ENCODE data around the gene SIPA1L2.
"Not testable (repeated sequence)": the region's sequence is repeated elsewhere in the genome, so short reads cannot be mapped to it uniquely, and the experiment has no call there.

The SIPA1L2 gene

DNA sequence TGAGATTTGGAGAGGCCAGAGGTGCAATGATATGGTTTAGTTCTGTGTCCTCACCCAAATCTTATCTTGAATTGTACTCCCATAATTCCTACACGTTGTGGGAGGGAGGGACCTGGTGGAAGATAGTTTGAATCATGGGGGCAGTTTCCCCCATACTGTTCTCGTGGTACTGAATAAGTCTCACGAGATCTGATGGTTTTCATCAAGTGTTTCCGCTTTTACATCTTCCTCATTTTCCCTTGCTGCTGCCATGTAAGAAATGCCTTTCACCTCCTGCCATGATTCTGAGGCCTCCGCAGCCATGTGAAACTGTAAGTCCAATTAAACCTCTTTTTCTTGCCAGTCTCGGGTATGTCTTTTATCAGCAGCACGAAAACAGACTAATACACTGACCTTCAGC, 17.1 kb downstream of the SIPA1L2 start:
- not testable (repeated sequence) for DNase-seq

DNA sequence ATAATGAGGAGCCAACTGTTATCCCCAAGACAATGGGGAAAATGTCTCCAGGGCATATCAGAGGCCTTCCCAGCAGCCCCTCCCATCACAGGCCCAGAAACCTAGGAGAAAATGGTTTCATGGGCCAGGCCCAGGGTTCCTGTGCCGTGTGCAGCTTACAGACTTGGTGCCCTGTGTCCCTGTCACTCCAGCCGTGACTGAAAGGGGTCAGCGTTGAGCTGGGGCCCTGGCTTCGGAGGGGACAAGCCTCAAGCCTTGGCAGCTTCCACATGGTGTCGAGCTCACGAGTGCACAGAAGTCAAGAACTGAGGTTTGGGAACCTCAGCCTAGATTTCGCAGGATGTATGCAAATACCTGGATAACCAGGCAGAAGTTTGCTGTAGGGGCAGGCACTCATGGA, 18.1 kb downstream of the SIPA1L2 start:
- no peak for DNase-seq

DNA sequence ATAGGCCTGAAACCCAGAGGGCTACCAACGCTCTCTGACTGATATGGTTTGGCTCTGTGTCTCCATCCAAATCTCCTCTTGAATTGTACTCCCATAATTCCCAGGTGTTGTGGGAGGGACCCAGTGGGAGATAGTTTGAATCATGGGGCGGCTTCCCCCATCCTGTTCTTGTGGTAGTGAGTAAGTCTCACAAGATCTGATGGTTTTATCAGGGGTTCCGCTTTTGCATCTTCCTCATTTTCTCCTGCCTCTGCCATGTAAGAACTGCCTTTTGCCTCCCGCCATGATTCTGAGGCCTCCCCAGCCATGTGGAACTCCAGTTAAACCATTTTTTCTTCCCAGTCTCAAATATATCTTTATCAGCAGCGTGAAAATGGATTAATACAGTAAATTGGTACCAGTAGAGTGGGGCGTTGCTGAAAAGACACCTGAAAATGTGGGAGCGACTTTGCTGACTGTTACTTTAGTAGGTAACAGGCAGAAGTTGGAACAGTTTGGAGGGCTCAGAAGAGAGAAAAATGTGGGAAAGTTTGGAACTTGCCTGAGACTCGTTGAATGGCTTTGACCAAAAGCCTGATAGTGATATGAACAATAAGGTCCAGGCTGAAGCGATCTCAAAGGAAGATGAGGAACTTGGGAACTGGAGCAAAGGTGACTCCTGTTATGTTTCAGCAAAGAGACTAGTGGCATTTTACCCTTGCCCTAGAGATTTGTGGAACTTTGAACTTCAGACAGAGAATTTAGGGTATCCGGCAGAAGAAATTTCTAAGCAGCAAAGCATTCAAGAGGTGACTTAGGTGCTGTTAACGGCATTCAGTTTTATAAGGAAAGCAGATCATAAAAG, 18.8 kb downstream of the SIPA1L2 start:
- DNase-seq: not testable (repeated sequence)

DNA sequence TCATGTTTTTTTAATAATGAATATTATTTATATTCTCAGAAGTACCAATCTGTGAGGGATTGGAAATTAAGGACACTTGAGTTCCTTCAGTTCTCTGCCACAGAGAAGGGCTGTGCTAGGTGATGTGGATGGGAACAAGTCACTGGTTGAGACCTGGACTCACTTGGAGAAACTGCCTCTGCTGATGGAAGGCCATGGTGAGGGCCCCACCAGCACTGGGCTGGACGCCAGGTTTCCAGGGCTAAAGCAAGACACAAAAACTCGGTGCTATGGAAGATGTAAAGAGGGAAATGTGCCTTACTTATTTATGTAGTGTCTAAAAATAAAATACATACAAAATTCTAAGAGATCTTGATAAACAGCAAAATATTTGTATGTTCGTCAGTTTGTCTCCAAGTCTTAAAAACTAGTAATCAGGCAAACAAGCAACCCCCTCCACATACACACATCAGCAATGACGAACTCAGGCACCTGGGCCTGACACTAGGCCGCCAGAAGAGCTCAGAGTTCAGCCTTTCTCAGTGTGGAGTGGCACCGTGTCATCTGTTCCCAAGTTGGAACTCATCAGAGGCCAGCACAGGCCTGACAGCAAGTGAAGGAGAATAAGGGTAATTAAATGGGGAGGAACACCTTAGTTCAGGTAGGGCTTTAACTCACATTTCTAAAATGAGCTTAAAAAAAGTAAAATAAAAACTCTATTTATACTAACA, 19.6 kb downstream of the SIPA1L2 start:
- no peak for DNase-seq

DNA sequence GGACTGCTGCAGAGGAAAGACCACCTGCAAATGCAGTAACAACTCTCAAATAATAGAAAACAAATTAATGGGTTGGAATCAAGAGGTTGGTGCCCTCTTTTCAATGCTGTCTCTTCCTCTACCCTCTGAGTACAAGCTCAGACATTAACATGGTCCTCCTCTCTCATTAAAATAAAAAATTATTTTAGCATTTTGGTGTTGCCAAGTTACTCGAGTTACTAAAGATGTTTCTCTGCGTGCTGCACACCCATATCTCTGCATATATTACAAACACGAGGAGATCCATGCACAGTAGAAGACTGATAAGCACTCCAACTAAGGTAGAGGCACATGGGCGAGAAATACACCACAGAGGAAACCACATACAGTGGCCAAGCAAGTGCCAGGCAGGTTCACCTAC, 21.5 kb downstream of the SIPA1L2 start:
- DNase-seq: no peak

DNA sequence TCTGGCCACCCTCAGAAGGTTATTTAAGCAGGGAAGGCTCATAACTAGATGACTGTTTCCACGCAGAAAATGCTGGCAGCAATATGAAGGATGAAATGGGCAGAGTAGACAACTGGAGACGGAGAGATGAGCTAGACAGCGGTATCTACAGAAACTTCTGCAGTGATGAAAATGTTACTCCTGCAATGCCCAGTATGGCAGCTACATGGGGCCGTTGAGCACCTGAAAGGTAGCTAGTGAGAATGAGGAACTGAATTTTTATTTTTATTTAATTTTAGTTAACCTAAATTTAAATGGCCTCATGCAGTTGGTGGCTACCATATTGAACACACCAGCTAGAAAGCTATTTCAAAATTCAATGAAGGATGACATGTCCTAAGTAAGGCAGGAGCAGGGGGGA, 27.3 kb downstream of the SIPA1L2 start:
- no peak for DNase-seq

DNA sequence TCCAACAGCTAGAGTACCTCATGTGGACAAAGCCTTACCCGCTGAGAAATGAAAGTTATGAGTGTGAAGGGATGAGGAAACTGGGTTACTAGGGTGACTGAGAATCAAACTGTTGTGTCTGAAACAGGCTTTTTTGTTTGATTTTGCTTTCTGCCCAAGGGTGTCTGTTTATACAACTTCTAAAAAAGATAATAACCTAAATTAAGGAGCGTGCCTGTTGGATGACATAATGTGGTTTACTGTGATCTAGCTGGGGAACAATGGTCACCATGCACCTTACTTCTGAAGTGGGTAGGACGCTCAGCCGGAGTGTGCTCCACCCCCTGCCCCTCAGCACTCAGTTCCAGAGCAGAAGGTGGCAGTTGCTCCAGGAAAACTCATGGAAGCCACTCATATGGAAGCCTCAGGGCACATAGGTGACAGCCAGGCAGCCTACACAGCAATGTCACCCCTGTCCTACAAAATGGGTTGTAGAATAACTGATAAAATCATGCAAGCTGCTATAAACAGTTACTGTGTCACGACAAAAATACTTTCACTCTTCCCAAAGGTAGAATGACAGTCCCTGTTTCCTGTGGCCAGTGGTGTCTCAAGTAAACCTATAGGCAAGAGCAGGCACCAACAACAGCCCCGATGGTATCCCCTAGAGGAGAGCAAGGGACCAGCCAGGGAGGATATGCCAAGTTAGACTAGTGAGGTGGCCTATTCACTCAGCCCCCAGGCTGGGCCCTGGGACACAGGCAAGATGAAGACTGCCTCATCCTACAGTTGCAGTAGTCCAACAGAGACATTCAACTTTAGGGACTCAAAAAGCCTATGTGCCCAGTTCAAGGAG, 29.3 kb downstream of the SIPA1L2 start:
- DNase-seq: no peak

DNA sequence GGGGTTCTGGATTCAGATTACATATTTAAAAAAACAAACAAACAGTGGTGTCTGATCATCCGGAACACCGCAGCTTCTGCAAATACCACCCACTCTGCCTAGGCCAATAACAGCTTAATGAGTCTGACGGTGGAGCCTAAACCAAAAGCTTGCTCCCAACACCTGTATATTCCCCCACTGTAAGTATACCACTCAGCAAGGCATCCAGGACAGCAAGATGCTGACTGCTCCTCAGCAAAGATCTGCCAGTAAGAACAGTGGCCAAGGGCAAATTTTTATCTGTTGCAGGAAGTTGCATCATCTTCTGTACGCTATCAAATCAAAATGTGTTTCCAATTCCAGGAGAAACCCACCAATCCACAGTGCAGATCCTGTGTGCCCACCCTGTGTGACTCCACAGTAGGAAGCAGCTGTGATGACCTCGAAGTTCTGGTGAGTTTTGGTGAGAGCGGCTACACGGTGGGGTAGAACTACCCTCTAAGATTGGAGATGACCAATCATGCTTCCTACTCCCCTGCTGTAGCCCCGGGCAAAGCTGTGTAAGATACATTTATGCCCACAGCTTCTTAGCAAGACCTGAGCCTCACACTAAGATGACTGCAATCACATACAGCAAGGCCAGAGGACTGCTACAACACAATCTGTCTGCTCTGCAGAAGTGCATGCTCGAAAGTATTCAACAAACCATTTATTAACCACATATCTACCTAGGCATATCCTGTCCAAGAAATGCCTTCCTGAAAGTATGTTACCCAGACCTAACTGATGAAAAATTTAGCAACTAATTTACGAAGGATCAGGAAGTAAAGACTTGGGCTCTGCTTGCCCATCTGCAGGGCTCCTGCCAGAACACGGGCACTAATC, 30.5 kb downstream of the SIPA1L2 start:
- DNase-seq: no peak

DNA sequence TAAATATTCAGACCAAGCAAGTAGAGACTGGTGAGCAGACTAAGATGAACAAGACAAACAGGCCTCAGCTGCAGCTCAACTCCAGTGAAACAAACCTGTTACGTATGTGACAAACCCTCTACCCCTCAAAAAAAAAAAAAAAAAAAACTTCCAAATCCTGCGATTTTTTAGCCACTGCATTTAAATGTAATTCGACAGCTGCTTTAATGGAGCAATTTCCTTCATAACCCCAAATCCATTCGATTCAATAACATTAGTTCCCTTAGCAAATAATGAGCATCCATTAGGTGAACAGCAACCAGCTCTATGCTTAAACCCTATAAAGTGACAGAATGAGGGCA, 31.1 kb downstream of the SIPA1L2 start:
- DNase-seq: no peak

DNA sequence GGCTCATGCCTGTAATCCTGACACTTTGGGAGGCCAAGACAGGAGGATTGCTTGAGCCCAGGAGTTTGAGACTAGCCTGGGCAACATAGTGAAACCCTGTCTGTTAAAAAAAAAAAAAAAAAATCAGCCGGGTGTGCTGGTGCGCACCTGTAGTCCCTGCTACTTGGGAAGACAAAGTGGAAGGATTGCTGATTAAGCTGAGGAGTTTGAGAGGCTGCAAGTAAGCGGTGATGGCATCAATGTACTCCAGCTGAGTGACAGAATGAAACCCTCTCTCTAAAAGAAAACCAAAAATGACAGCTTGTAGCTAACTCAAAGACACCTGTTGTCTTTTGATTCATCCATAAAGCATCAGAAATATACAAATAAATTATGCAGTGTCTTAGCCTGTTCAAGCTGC, 31.8 kb downstream of the SIPA1L2 start:
- no peak for DNase-seq

DNA sequence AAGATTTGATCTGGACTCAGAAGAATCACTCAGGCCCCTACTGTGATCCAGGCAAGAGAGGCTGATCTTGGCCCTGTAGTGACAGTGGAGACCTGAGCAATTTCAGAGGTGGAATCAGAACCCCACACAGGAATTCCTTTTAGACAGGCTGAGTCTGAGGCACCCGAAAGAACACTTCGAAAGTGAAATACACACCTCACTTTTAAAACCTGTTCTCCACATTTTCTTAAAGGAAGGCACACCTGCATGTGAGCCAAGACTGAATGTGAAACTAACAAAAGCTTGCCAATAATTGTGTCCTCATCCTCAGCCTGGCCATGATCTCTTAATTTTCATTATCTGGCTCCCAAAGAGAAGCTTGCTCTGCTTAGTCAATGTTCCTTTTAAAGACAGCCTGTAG, 32.2 kb downstream of the SIPA1L2 start:
- DNase-seq: no peak

DNA sequence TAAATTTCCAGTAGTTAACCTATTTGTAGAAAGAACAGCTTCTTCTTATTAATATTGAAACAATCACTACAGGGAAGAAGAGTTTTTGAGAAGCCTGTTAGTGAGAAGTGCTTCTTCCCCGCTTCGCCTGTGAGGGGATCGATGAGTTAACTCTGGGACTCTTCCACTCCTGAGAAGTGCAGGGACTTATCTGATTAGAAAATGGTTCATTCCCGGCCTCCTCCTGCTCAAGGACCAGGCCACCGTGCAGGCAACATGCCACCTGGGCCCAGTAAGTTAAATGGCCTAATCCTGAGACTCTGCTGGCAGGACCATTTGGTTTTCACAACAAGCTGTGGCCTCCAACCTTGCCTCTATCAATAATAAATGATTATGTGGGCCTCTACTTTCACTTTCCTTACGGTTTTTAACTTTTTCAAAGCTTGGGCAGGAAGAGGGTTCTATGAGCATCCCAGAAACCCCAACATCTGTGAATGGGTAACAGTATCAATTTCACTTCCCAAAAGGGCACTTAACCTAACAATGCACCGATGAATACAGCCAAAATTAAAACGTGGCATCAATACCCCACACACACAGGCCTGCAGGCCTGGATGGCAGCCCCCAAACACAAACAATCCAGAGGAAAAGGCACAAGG, 33.1 kb downstream of the SIPA1L2 start:
- DNase-seq: no peak

DNA sequence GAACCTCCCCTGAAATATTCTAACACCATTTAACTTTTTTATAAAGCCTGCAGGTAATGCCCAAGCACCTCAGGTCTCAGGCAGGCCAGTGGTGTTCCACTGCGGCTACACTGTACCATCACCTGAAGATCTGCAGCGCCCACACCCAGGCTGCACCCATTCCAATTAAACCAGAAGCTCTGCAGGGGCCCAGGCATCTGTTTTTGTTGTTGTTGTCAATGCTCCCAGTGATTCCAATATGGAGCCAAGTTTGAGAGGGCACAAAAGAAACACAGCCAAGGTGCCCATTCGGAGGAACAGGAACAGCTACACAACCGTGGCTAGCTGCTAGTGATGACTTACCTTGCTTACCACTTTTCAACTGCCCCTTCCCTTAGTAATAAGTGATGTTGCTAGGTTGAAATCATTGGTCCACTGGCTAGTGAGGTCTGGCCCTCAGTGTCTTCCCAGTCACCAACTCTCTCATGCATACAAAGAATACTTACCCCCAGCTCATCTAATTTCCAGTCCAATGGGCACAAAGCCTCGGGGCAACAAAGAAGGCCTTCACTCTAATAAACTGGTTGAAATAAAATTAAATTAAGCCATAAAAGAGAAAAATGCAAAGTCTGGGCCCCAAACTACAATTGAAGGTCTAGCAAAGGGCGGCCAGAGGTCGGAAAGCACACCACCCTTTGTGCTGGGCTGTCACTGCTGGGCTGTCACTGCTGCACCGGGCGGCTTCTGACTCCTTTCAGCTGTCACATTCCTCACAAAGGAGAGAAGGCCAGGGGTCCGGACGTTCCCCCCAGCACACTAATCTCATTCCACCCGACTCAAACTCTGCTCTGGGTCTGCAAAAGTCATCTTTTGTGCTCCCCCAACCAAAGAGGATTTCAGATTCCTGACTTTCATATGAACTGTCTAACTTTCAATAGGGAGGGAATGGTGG, 34.9 kb downstream of the SIPA1L2 start:
- no peak for DNase-seq

DNA sequence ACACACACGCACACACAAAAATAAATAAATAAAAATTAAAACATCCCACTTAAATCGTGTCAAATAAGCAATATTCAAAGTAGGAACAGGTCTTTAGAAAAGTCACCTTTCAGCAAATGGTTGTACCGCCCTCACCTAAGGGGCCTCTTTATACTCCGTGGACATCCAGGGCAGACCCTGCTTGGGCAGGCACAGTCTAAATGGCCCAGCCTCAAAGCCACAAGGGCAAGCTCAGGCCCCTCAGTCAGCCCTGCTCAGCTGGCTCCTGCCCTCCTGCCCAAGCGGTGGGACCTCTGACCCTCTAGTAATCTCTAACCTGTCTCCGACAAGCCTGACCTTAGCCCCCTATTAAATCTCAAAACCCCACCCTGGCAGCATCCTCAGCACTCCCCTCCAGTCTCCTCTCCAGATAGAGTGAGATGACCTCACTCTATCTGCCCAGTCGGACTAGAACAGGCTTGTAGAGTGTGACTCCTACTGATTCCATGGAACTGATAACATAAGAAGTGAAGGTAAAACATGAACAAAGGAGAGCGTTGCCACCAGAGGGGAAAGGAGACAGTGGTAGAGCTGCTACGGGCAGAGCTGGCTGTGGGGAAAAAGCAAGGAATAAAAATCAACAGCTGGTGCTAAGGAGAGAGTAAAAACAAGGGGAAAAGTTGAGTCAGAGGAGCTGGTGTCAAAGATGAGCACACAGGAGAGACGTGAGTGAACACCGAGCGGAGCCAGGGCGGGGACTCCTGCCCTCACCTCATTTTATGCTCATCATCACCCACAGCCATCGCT, 36.0 kb downstream of the SIPA1L2 start:
- DNase-seq: no peak

DNA sequence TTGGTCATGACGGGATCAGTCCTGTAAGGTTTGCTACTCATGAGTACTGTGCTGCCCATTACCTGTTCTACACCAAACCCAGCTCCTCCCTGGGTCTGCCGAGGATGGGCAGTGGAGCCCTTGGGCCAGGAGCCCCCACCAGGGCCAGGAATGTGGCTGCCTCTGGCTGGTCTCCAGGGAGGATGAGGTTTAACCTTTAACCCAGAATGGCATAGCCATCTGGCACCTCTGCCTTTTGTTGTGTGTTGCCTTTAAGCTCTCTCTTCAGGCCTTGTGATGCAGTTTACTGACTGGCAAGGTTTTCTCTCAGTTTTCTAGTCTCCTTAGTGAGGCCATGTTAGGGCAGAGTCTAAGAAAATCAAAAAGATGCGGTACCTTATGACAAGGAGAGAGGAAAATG, 38.6 kb downstream of the SIPA1L2 start:
- DNase-seq: no peak

DNA sequence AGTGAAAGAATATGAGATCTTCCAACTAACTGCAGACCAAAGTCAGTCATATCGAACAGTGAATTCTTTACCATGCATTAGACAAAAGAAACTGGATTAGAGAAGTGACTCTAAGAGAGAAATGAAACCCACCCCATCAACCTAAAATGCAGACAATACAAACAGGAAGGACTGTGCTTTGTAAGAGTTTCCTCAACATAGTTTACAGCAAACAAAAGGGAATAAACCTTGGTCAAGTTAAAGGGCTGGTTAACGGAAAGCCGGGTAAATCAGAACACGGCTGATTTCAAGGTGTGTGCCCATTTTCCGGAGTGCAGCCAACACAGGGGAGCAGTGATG, 39.2 kb downstream of the SIPA1L2 start:
- no peak for DNase-seq

DNA sequence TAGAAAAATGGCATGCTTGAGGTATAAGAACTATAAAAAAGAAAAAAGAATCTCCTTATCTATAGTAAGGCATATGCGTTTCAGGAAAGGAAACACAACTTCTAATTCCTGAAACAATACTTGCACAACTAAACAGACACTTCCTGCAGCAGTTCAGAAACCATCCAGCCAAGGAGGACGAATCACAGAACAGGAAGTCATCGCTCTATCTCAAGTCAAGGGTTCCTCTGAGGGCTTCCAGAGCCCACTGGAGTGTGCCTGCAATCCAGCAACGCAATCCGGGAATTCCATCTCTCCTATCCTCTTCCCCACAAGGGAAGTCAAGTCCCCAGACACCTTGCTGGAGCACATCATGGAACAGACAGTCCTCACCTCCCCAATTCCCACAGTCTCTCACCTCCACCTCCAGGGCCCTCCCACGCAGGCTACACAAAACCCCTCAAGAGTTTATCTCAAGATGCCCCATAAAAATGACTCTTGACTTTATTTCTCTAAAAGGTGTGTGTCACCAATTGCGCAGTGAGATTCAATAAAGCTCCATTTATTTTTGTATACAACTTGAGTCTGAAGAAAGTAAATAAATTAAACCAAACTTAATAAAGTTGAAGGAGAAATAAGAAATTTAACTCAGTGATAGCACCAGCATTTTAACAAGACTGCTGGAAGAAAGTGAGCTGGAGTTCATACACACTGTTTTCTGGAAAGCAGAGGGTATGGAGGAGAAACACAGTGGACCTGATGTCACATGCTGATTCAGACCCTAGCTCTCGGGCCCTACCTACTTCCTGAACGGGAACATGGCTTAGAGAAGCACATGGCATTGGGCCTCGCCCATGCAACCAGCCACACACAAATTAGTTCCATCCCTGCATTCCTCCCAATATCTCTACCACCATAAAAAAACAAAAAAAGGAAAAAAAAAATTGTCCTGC, 39.9 kb downstream of the SIPA1L2 start:
- DNase-seq: no peak

DNA sequence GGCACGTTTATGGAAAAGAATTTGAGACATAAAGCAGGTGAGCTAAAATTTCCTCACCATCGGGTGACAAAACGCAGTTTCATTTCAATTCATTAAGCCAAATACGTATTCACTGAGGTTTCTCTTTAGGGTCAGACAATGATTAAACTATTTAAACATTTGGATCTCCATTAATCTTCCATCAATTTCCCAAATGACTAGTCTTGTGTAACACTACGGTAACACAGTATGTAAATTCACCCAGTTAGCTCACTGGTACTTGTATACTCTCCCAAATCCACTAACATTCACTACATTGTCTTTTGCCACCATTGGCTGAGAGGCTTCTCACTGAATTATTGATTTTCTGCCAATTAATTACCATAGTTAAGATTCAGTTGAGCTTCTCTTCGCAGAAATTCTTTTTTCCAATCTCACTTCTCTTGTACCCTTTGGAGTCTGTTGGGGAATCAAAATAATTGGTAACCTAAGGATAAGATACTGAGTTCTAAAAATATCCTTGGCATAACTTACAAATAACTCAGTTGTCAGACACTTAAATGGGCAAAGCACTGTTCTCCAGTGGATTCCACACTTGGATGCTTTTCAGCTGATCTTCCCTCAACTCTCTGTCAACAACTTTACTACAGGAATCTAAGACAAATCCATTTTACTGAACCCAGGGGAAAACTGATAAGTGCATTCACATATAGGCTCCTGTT, 40.7 kb downstream of the SIPA1L2 start:
- DNase-seq: no peak
